K562 (cell line): ENCODE results near the gene NLRP12.

Source experiments
- CTCF ChIP-seq, 3 experiments: IDR thresholded peaks in 2 of 3; conservative IDR thresholded peaks in 1 of 3; 2 replicates each; pipeline ENCODE4 v1.5.1; 2011 to 2012; ENCODE audit warnings: low read length in 3 of 3, mild to moderate bottlenecking in 3 of 3, control low read depth in 2 of 3, improper control_type of control experiment in 1 of 3, inconsistent platforms in 1 of 3, low read depth in 1 of 3, mixed read lengths in 1 of 3, moderate library complexity in 1 of 3; ENCODE audit not compliant: insufficient read depth in 2 of 3
- EP300 ChIP-seq: IDR thresholded peaks from 2 replicates; pipeline ENCODE4 v1.6.1; 2012; ENCODE audit warnings: low read length, improper control_type of control experiment
- EP400 ChIP-seq: fragments of 450-650 bp; IDR thresholded peaks from 2 replicates; pipeline ENCODE4 v1.6.1; 2017; ENCODE audit warnings: antibody characterized with exemption, mild to moderate bottlenecking, moderate library complexity
- FOXP1 ChIP-seq: sonication (generic); formaldehyde crosslinking; IDR thresholded peaks from 2 replicates; pipeline ENCODE4 v1.8.0; 2022; ENCODE audit warnings: mild to moderate bottlenecking, missing genetic modification reagents
- HDAC1 ChIP-seq, 2 experiments: fragments of 450-650 bp; IDR thresholded peaks; 2 replicates each; pipeline ENCODE4 v1.6.1; 2016 to 2017; ENCODE audit warnings: inconsistent platforms in 1 of 2, mild to moderate bottlenecking in 1 of 2, moderate library complexity in 1 of 2
- KDM4B ChIP-seq, 2 experiments: fragments of 450-650 bp in 1 of 2; sonication (generic) in 1 of 2; IDR thresholded peaks; 2 replicates each; pipeline ENCODE4 v1.6.1; 2016 to 2017; ENCODE audit warnings: borderline replicate concordance in 2 of 2, antibody characterized with exemption in 1 of 2, low read depth in 1 of 2, mild to moderate bottlenecking in 1 of 2
- KLF1 ChIP-seq: fragments of 450-650 bp; IDR thresholded peaks from 2 replicates; pipeline ENCODE4 v1.6.1; 2016; ENCODE audit warnings: missing genetic modification characterization, missing compliant biosample characterization
- POLR2AphosphoS5 ChIP-seq: IDR thresholded peaks from 2 replicates; pipeline ENCODE4 v1.6.1; 2011; ENCODE audit warnings: mild to moderate bottlenecking, low read depth, low read length, moderate library complexity; ENCODE audit not compliant: control insufficient read depth, insufficient read depth
- SPI1 ChIP-seq: IDR thresholded peaks from 2 replicates; pipeline ENCODE4 v1.6.1; 2011; ENCODE audit warnings: low read depth, low read length, control low read depth, borderline replicate concordance
- THAP7 ChIP-seq: fragments of 250-450 bp; sonication (Bioruptor Pico); IDR thresholded peaks from 2 replicates; pipeline ENCODE4 v1.5.0; 2021
- ZNF280B ChIP-seq: fragments of 250-450 bp; sonication (Bioruptor Pico); IDR thresholded peaks from 2 replicates; pipeline ENCODE4 v1.5.1; 2021; ENCODE audit warnings: mild to moderate bottlenecking
- ZNF318 ChIP-seq, 2 experiments: fragments of 450-650 bp; IDR thresholded peaks; 2 replicates each; pipeline ENCODE4 v1.6.1; 2016; ENCODE audit warnings: mild to moderate bottlenecking in 2 of 2, borderline replicate concordance in 1 of 2, low read depth in 1 of 2, moderate library complexity in 1 of 2
- ZNF76 ChIP-seq: fragments of 250-450 bp; sonication (Bioruptor Pico); IDR thresholded peaks from 2 replicates; pipeline ENCODE4 v1.4.0; 2020; ENCODE audit warnings: mild to moderate bottlenecking, moderate library complexity, borderline replicate concordance
- ZSCAN29 ChIP-seq: fragments of 450-650 bp; IDR thresholded peaks from 2 replicates; pipeline ENCODE4 v1.6.1; 2017

GRCh38 chr19:53771144-53771543, 53.0 kb downstream of the NLRP12 start:
- TF ChIP-seq HDAC1 (IDR thresholded peaks at IDR 0.05) (no peak), ZSCAN29 (no peak), CTCF (IDR thresholded peaks at IDR 0.05 in 2 of 3, conservative IDR thresholded peaks at IDR 0.05 in 1 of 3; ENCODE audit: insufficient read depth in 2 of 3, low read depth in 1 of 3, low read length in 3 of 3) (no peak), EP300 (no peak), EP400 (no peak), SPI1 (no peak), POLR2AphosphoS5 (no peak), THAP7 (no peak), FOXP1 (CRISPR knock-in tag) (no peak), KLF1 (no peak), ZNF318 (IDR thresholded peaks at IDR 0.05; ENCODE audit: borderline replicate concordance in 1 of 2, low read depth in 1 of 2) (no peak), ZNF76 (no peak), ZNF280B (CRISPR knock-in tag) (no peak), KDM4B (IDR thresholded peaks at IDR 0.05; ENCODE audit: borderline replicate concordance in 2 of 2, low read depth in 1 of 2) (no peak)
